Measurements from ENCODE around the gene APP. TPM values are rescaled to one million over a fixed set of nuclear protein-coding genes. Genes with fewer than 3 reads are reported as not detected.

APP gene
- total RNA-seq, 3 donors from 2014 or later = 270 to 546 (median 383) TPM

DNA sequence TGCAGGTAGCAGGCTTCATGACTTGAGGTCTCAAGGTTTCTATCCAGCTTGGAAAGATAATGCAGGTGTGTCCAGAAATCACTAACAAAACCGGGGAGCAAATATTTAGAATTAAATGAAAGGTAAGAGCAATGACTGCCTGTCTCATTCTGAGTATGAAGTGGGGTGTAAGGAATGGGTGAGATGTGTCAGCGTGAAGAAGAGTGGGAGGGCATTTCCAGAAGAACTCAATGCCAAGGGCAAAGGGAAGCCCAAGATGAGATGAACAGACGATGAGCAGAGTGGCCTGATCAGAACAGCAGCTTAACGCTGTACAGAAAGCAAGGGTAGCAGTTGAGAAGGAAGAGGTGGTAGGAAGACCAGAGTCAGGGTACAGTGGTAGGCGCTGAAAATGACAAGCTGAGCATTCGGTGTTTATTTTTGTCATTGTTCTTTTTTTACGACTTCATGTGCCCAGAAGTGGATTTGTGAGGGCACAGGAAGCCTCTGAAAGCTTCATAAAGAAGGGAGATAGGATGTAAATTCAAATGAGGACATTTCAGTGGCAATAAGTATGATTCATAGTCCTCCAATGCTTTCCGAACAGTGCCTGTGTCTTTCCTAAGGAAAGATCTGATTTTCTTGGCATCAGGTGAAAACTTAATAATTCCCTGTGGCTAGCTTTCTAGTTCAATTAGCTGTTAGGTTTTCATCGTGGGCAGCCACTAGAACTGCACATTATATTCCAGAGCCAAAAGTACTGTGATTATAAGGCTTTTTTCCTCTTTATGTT, 190.5 kb downstream of the APP start:
- intact Hi-C loops (cut with DNase I; ENCODE audit: low total_unique reads) = no loop called here
- H3K27ac ChIP-seq = peak overlapping the region; percentile 66 to 72
- no peak for DNase-seq (ENCODE audit: low spot score in 2 of 2)

GRCh38 chr21:25977068-25977611, 193.4 kb downstream of the APP start:
- Histone ChIP-seq H3K36me3 (no peaks in the 10 kb centered on the region), H3K27ac (no peak overlapping the region), H3K9me3 (no peaks in the 10 kb centered on the region), H3K4me3 (no peak overlapping the region), H3K4me1 (no peaks in the 10 kb centered on the region), H3K27me3 (no peaks in the 10 kb centered on the region)
- intact Hi-C loops (cut with DNase I; ENCODE audit: low total_unique reads) = no loop called here
- TF ChIP-seq, protein P1, sequence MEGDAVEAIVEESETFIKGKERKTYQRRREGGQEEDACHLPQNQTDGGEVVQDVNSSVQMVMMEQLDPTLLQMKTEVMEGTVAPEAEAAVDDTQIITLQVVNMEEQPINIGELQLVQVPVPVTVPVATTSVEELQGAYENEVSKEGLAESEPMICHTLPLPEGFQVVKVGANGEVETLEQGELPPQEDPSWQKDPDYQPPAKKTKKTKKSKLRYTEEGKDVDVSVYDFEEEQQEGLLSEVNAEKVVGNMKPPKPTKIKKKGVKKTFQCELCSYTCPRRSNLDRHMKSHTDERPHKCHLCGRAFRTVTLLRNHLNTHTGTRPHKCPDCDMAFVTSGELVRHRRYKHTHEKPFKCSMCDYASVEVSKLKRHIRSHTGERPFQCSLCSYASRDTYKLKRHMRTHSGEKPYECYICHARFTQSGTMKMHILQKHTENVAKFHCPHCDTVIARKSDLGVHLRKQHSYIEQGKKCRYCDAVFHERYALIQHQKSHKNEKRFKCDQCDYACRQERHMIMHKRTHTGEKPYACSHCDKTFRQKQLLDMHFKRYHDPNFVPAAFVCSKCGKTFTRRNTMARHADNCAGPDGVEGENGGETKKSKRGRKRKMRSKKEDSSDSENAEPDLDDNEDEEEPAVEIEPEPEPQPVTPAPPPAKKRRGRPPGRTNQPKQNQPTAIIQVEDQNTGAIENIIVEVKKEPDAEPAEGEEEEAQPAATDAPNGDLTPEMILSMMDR (IDR thresholded peaks at IDR 0.05) = no peak
- TF ChIP-seq POLR2AphosphoS5 (IDR thresholded peaks at IDR 0.05) (no peak), POLR2A (IDR thresholded peaks at IDR 0.05) (no peak)
- no peak for DNase-seq (ENCODE audit: low spot score in 2 of 2)

More for the DNA sequence above, 190.5 kb downstream of the APP start:
- Histone ChIP-seq H3K36me3 (no peaks in the 10 kb centered on the region), H3K27me3 (no peaks in the 10 kb centered on the region), H3K4me3 (no peak overlapping the region), H3K9me3 (no peaks in the 10 kb centered on the region), H3K4me1 (no peaks in the 10 kb centered on the region)
- TF ChIP-seq, protein P1 (IDR thresholded peaks at IDR 0.05) = no peak

DNA sequence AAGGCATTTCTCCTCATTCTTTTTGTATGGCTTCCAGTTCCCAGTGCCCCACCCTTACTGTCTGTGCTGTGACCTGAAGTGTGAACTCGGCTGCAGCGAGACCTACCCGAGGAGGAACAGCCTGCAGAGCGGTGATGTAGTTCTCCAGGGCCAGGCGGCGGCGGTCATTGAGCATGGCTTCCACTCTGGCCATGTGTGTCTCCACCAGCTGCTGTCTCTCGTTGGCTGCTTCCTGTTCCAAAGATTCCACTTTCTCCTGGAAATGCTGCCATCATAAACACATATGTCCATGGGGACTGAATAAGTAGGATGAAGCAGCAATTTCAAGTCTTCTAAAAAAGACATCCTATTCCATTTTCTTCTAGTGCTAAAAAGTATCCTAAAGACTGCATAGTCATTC, 195.6 kb downstream of the APP start:
- DNase-seq (ENCODE audit: low spot score in 2 of 2) = no peak
- TF ChIP-seq POLR2A (IDR thresholded peaks at IDR 0.05) = no peak
- TF ChIP-seq, protein P1 (IDR thresholded peaks at IDR 0.05) = no peak
- TF ChIP-seq POLR2AphosphoS5 (IDR thresholded peaks at IDR 0.05) = no peak
- no peak overlapping the region for H3K27ac ChIP-seq
- no peaks in the 10 kb centered on the region for H3K27me3 ChIP-seq
- H3K4me1 ChIP-seq = no peaks in the 10 kb centered on the region
- no peaks in the 10 kb centered on the region for H3K36me3 ChIP-seq
- no peaks in the 10 kb centered on the region for H3K9me3 ChIP-seq
- intact Hi-C loops (cut with DNase I; ENCODE audit: low total_unique reads) = no loop called here
- no peak overlapping the region for H3K4me3 ChIP-seq

DNA sequence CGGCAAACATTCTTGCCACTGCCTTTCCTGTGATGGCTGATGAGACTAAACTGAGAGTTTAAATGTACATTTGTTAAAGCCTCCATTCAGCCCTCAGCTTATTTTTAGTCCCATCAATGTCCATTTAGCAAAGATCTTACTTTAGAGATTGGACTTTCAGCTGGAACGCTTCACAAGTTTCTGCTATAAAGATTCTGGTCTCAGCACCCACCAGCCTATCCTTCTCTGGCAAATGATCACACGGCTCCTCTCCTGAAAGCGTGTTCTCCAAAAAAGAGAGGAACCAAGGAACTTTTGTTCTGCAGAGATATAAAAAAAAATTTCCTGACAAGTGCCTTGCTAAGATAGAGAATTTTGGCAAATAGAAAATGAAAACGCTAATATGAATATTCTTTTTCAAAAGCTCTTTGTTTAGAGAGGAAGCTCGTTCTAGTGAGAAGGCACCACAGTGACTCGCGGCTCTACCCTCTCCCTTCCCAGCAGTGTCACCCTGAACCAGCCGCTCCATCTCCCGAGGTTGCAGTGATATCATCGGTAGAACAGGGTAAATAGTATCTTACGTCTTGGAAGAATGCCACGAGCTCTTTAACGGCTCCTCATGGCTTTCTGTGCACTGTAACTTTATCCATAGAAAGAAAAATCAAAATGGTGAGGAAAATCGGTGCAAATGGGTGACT, 200.2 kb downstream of the APP start:
- DNase-seq (ENCODE audit: low spot score in 2 of 2) = peak in 1 of 2 donors; percentile 59
- H3K4me1 ChIP-seq = no peaks in the 10 kb centered on the region
- peak overlapping the region; percentile 60 for H3K27ac ChIP-seq
- TF ChIP-seq, protein P1 (IDR thresholded peaks at IDR 0.05) = no peak
- TF ChIP-seq POLR2A (IDR thresholded peaks at IDR 0.05) (no peak), POLR2AphosphoS5 (IDR thresholded peaks at IDR 0.05) (no peak)
- no peaks in the 10 kb centered on the region for H3K27me3 ChIP-seq
- intact Hi-C loops (cut with DNase I; ENCODE audit: low total_unique reads) = no loop called here
- H3K36me3 ChIP-seq = no peaks in the 10 kb centered on the region
- H3K4me3 ChIP-seq = peak overlapping the region in 2 of 3 donors; percentile 1 to 35
- no peaks in the 10 kb centered on the region for H3K9me3 ChIP-seq

DNA sequence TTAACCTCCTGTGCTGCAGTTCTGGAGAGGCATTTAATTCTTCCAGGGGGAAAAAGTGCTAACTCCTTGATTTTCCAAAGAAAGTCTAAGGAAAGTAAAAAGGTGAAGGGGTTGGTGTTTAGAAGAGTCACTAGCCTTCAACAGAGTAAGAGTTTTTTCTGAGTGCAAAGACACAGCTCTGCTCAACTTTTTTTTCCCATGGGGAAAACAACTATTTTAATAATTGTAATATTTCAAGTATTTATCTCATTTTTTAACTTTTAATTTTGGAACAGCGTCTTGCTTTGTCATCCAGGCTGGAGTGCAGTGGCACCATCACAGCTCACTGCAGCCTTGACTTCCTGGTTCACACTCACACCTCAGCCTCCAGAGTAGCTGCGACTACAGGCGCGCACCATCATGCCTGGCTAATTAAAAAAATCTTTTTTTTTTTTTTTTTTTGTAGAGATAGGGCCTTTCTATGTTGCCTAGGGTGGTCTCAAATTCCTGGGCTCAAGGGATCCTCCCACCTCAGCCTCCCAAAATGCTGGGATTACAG, 202.6 kb downstream of the APP start:
- Histone ChIP-seq H3K4me3 (no peak overlapping the region), H3K36me3 (no peaks in the 10 kb centered on the region), H3K27me3 (no peaks in the 10 kb centered on the region), H3K4me1 (no peaks in the 10 kb centered on the region), H3K9me3 (no peaks in the 10 kb centered on the region), H3K27ac (peak overlapping the region; percentile 33 to 64)
- DNase-seq (ENCODE audit: low spot score in 2 of 2) = no peak
- TF ChIP-seq POLR2A (IDR thresholded peaks at IDR 0.05) (no peak), POLR2AphosphoS5 (IDR thresholded peaks at IDR 0.05) (no peak)
- TF ChIP-seq, protein P1 (IDR thresholded peaks at IDR 0.05) = no peak
- intact Hi-C loops (cut with DNase I; ENCODE audit: low total_unique reads) = no loop called here

Measured in breast epithelium (tissue), 4 donors.